Measurements from ENCODE around the gene KLHDC10. TPM values are rescaled to one million over a fixed set of nuclear protein-coding genes. Genes with fewer than 3 reads are reported as not detected.

KLHDC10 gene
- total RNA-seq, 1 experiment from 2014 or later = 47.0 TPM

DNA sequence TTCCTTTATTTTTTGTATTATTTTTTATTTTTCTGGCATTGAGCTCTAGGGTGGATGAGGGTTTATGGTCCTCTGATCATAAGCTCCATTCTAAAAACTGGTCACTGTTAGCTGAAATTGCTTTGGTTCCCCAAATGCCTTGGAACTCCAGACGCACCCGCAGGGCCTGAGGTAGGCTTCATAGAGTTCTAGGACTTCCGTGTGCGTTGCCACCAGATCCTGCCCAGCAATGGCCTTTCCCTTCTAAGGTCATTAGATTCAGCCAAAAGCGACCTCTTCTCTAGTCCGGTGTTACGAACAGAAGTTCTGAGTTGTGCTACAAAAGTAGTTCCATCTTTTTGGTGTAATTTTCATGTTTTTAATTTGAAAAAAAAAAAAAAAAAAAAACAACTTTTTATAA, 64.4 kb downstream of the KLHDC10 start:
- intact Hi-C loops (cut with micrococcal nuclease; ENCODE audit: unreplicated experiment) = no loop called here
- DNase-seq = no peak
- POLR2A ChIA-PET (ENCODE audit: unreplicated experiment) = no interaction called here
- Histone ChIP-seq H2AFZ (no peak overlapping the region), H3K36me3 (ENCODE audit: low read depth) (0 out of 2 replicates have a peak, but pooled peaks cover 6% of the 10 kb centered on the region), H3K27ac (no peak overlapping the region), H4K20me1 (ENCODE audit: insufficient read depth) (no peaks in the 10 kb centered on the region), H3K9me2 (ENCODE audit: insufficient read depth) (no peaks in the 10 kb centered on the region), H3K79me2 (ENCODE audit: low read depth) (no peaks in the 10 kb centered on the region), H3K9me3 (ENCODE audit: insufficient read depth, low read depth) (no peaks in the 10 kb centered on the region), H3K27me3 (ENCODE audit: insufficient read depth, low read depth) (no peaks in the 10 kb centered on the region), H3K4me3 (no peak overlapping the region), H3K4me2 (no peak overlapping the region), H3K4me1 (replicated peaks; ENCODE audit: insufficient read depth) (no peaks in the 10 kb centered on the region), H3F3A (ENCODE audit: insufficient read depth, low read depth) (no peaks in the 10 kb centered on the region)
- TF ChIP-seq CTCF (conservative IDR thresholded peaks at IDR 0.05) (no peak), EZH2 (IDR thresholded peaks at IDR 0.05; ENCODE audit: low read depth) (no peak)
- BruUV-seq (replicated peaks) = no TSS peak
- CTCF ChIA-PET = interaction anchor here (0.6 to 0.7 kb wide), 2 partner anchors 18 to 50 kb away, joined by 4 to 6 read pairs; no protein-coding TSS in a partner anchor

DNA sequence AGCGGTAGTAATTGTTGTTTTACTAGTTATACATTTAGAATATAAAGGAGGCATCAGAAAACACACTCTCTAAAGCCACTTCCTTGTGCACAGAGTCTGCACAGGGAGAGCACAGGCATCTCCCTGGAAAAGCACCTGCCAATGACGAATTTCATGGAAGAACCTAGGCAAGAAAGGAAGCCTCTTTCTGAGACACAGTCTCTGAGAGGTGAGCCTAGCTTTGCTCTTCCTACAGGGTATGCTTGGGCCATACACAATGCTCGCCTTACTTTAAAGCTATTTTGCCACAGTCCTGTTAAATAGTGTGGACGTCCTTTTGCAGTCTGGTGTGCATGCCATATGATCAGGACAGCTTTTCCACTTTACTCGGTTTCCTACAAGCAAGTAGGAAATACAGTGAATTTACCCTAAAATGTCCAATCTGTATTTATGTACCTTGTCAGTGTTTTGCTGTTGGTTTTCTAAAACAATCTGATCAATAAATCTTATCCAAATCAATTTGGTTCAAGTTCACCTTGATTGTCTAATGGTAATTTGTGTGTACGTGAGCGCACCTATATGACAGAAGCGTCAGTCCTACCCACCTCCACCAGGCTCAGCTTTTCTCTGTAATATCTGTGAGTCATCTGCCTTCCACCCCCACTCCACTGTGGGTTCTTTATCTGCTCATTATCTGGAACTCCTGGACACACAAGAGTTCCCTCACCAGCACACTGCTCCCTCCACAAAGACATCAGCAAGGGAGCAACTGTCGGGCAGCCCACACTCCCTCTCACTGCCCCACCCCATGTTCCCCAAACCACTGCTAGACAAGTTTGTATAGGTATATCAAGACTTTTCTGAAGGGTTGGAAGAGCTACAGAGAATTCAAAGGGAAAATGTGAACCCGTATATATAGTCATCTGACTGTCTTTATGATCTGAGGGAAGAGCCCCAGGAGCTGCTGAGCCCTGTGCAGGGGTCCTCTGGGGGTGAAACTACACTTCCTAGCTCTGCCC, 65.2 kb downstream of the KLHDC10 start:
- Histone ChIP-seq H3K4me2 (no peak overlapping the region), H3K36me3 (ENCODE audit: low read depth) (0 out of 2 replicates have a peak, but pooled peaks cover 4% of the 10 kb centered on the region), H2AFZ (no peak overlapping the region), H3F3A (ENCODE audit: insufficient read depth, low read depth) (no peaks in the 10 kb centered on the region), H3K9me2 (ENCODE audit: insufficient read depth) (no peaks in the 10 kb centered on the region), H3K79me2 (ENCODE audit: low read depth) (no peaks in the 10 kb centered on the region), H3K27ac (no peak overlapping the region), H3K27me3 (ENCODE audit: insufficient read depth, low read depth) (no peaks in the 10 kb centered on the region), H3K4me3 (no peak overlapping the region), H3K4me1 (replicated peaks; ENCODE audit: insufficient read depth) (no peaks in the 10 kb centered on the region), H3K9me3 (ENCODE audit: insufficient read depth, low read depth) (no peaks in the 10 kb centered on the region), H4K20me1 (ENCODE audit: insufficient read depth) (no peaks in the 10 kb centered on the region)
- BruUV-seq (replicated peaks) = no TSS peak
- ChIA-PET POLR2A (ENCODE audit: unreplicated experiment) (no interaction called here), CTCF (interaction anchor here (0.7 kb wide), 1 partner anchor 17 kb away, joined by 4 read pairs; no protein-coding TSS in a partner anchor)
- DNase-seq = no peak
- no peak for TF ChIP-seq CTCF (conservative IDR thresholded peaks at IDR 0.05)
- no peak for TF ChIP-seq EZH2 (IDR thresholded peaks at IDR 0.05; ENCODE audit: low read depth)
- intact Hi-C loops (cut with micrococcal nuclease; ENCODE audit: unreplicated experiment) = no loop called here

DNA sequence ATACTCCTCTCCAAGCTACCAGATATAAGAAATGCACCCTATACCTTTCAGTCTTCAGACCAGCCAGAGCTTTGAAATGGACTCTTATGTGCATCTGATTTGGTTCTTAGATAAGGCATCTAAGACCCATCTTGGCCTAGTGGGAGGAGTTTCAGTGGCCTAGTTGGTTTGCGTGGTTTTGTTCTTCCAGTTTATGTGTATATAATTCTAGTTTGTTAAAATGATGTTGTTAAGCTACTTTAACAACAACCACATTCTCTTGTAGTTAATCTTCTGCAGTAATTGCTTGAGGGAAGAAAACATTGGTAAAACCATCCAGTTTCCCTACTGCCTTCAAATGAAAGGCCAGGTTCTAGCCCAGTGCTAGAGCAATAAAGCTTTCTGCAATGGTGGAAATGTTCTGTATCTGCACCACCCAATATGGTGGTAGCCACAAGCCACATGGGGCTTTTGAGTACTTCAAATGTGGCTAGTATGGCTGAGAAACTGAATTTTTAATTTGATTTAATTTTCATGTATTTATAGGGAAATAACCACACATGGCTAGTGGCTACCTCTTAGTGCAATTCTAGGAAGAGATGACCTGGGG, 66.3 kb downstream of the KLHDC10 start:
- no TSS peak for BruUV-seq (replicated peaks)
- Histone ChIP-seq H3K9me3 (ENCODE audit: insufficient read depth, low read depth) (no peaks in the 10 kb centered on the region), H2AFZ (no peak overlapping the region), H3K4me1 (replicated peaks; ENCODE audit: insufficient read depth) (no peaks in the 10 kb centered on the region), H3K27ac (no peak overlapping the region), H3K9me2 (ENCODE audit: insufficient read depth) (no peaks in the 10 kb centered on the region), H3F3A (ENCODE audit: insufficient read depth, low read depth) (no peaks in the 10 kb centered on the region), H3K4me2 (no peak overlapping the region), H3K27me3 (ENCODE audit: insufficient read depth, low read depth) (no peaks in the 10 kb centered on the region), H3K36me3 (ENCODE audit: low read depth) (no peaks in the 10 kb centered on the region), H3K79me2 (ENCODE audit: low read depth) (no peaks in the 10 kb centered on the region), H4K20me1 (ENCODE audit: insufficient read depth) (no peaks in the 10 kb centered on the region), H3K4me3 (no peak overlapping the region)
- CTCF ChIA-PET = no interaction called here
- no peak for DNase-seq
- no peak for TF ChIP-seq CTCF (conservative IDR thresholded peaks at IDR 0.05)
- no peak for TF ChIP-seq EZH2 (IDR thresholded peaks at IDR 0.05; ENCODE audit: low read depth)
- POLR2A ChIA-PET (ENCODE audit: unreplicated experiment) = no interaction called here
- intact Hi-C loops (cut with micrococcal nuclease; ENCODE audit: unreplicated experiment) = no loop called here
